HepG2 (cell line): Measurements from ENCODE around the gene THBS2. TPM values are rescaled to one million over a fixed set of nuclear protein-coding genes. Genes with fewer than 3 reads are reported as not detected.

Experiments used
- ATAC-seq: fragments of 200-7000 bp; cut with Tn5 transposase; 3 replicates; pipeline ENCODE4 v1.9.1; 2020; ENCODE audit warnings: mild to moderate bottlenecking, moderate library complexity
- BruUV-seq: library from RNA; stranded (reverse); fragments of 400-500 nt; replicated peaks from 2 replicates; lab custom pipeline; 2021; lab: Mats Ljungman, UMichigan
- CTCF ChIA-PET: fragments of 300-600 bp; formaldehyde crosslinking; extraction: SDS; loops from one replicate; lab custom pipeline; 2021; ENCODE audit warnings: low total read pairs, inconsistent platforms, low intra/inter-chr PET ratio; lab: Yijun Ruan, JAX
- POLR2A ChIA-PET: fragments of 350-600 bp; sonication (Branson Sonifier 250); formaldehyde crosslinking; loops from one replicate; lab custom pipeline; 2020; ENCODE audit warnings: antibody characterized with exemption, inconsistent platforms; lab: Yijun Ruan, JAX
- DNase-seq: peaks from one replicate; pipeline ENCODE4 v3.0.0-alpha.2; 2015; ENCODE audit warnings: low spot score
- FAIRE-seq: peaks from 3 replicates; lab custom pipeline; 2011; peaks lifted over from hg19 to GRCh38; lab: Jason Lieb, UNC
- H2AFZ ChIP-seq: one replicate; pipeline ENCODE4 v1.6.1; 2011; ENCODE audit warnings: low read length, inconsistent platforms
- H3K27ac ChIP-seq: fragments of 300-600 bp; 3 replicates; pipeline ENCODE4 v1.8.0; 2011; ENCODE audit warnings: mixed run types, mild to moderate bottlenecking, mixed read lengths, low read length, inconsistent platforms; ENCODE audit not compliant: insufficient read depth; ENCODE audit errors: extremely low read length
- H3K27me3 ChIP-seq, 2 experiments: fragments of 200-600 bp in 1 of 2; 2 replicates in 1 of 2; 3 replicates in 1 of 2; pipeline versions ENCODE4 v1.6.0 to v1.8.0; 2011; ENCODE audit warnings: low read length in 2 of 2, mild to moderate bottlenecking in 2 of 2, moderate library complexity in 2 of 2, inconsistent platforms in 1 of 2; ENCODE audit not compliant: insufficient read depth in 2 of 2, control insufficient read depth in 1 of 2
- H3K36me3 ChIP-seq, 2 experiments: fragments of 200-600 bp in 1 of 2; replicated peaks in 1 of 2; 2 replicates in 1 of 2; 3 replicates in 1 of 2; pipeline versions ENCODE4 v1.5.1 to v1.8.0; 2011; ENCODE audit warnings: low read length in 2 of 2, inconsistent platforms in 1 of 2; ENCODE audit not compliant: insufficient read depth in 2 of 2, control insufficient read depth in 1 of 2
- H3K4me1 ChIP-seq: 2 replicates; pipeline ENCODE4 v1.5.1; 2012; ENCODE audit warnings: low read length, inconsistent platforms; ENCODE audit not compliant: insufficient read depth
- H3K4me2 ChIP-seq: 2 replicates; pipeline ENCODE4 v1.6.0; 2011; ENCODE audit warnings: low read depth, low read length, inconsistent platforms
- H3K4me3 ChIP-seq, 3 experiments: fragments of 200-600 bp in 1 of 3; sonication (generic), shearing (Covaris generic) in 1 of 3; replicated peaks in 1 of 3; 2 replicates each; pipeline ENCODE4 v1.5.1; 2011 to 2016; ENCODE audit warnings: low read length in 3 of 3, inconsistent platforms in 2 of 3, low read depth in 2 of 3, mild to moderate bottlenecking in 2 of 3, control low read depth in 1 of 3, mixed read lengths in 1 of 3; ENCODE audit not compliant: insufficient read depth in 1 of 3
- H3K79me2 ChIP-seq: one replicate; pipeline ENCODE4 v1.6.1; 2011; ENCODE audit warnings: low read length, inconsistent platforms; ENCODE audit not compliant: insufficient read depth
- H3K9ac ChIP-seq: 2 replicates; pipeline ENCODE4 v1.6.0; 2011; ENCODE audit warnings: mild to moderate bottlenecking, low read depth, low read length, inconsistent platforms; ENCODE audit not compliant: insufficient read depth
- H3K9me3 ChIP-seq: 2 replicates; pipeline ENCODE4 v1.5.1; 2012; ENCODE audit warnings: mild to moderate bottlenecking, low read length
- H4K20me1 ChIP-seq: 2 replicates; pipeline ENCODE4 v1.6.0; 2011; ENCODE audit warnings: inconsistent platforms, mild to moderate bottlenecking, low read length, moderate library complexity; ENCODE audit not compliant: insufficient read depth
- ARID5B ChIP-seq: IDR thresholded peaks from 2 replicates; pipeline ENCODE4 v1.4.0; 2020; ENCODE audit warnings: mild to moderate bottlenecking, missing genetic modification reagents
- FOXP4 ChIP-seq: sonication (generic); formaldehyde crosslinking; IDR thresholded peaks from 2 replicates; pipeline ENCODE4 v1.4.0; 2020; ENCODE audit warnings: missing genetic modification reagents
- HDAC2 ChIP-seq: sonication (generic); formaldehyde crosslinking; IDR thresholded peaks from 2 replicates; pipeline ENCODE4 v1.4.0; 2020; ENCODE audit warnings: missing genetic modification reagents
- NBN ChIP-seq: fragments of 450-650 bp; conservative IDR thresholded peaks from 2 replicates; pipeline ENCODE4 v1.6.1; 2017
- RCOR2 ChIP-seq: IDR thresholded peaks from 2 replicates; pipeline ENCODE4 v1.6.1; 2016; ENCODE audit warnings: missing biosample characterization, missing genetic modification reagents
- SAP130 ChIP-seq: IDR thresholded peaks from 2 replicates; pipeline ENCODE4 v1.6.1; 2016; ENCODE audit warnings: low read depth
- SMAD3 ChIP-seq: sonication (generic); formaldehyde crosslinking; IDR thresholded peaks from 2 replicates; pipeline ENCODE4 v1.4.0; 2020; ENCODE audit warnings: missing genetic modification reagents
- TCF12 ChIP-seq, 2 experiments: fragments of 450-650 bp in 1 of 2; sonication (generic) in 1 of 2; formaldehyde crosslinking in 1 of 2; IDR thresholded peaks; 2 replicates each; pipeline versions ENCODE4 v1.6.1 to v1.8.0; 2017 to 2022; ENCODE audit warnings: antibody characterized with exemption in 1 of 2, mild to moderate bottlenecking in 1 of 2, missing genetic modification reagents in 1 of 2, moderate library complexity in 1 of 2
- ZBTB20 ChIP-seq: sonication (generic); formaldehyde crosslinking; IDR thresholded peaks from 2 replicates; pipeline ENCODE4 v1.8.1; 2023; ENCODE audit warnings: missing genetic modification reagents, low read depth, mild to moderate bottlenecking, borderline replicate concordance
- WGBS: methylation state at CpG from one replicate; pipeline ENCODE4 v1.1.6; 2017; ENCODE audit warnings: low lambda C conversion rate; 5-methylcytosine and 5-hydroxymethylcytosine counted together
- in situ Hi-C: cut with HindIII; loops from 2 replicates; pipeline ENCODE4 v1.10.0; 2017; ENCODE audit warnings: low pct_unique_long_range_greater_than_20kb; ENCODE audit not compliant: extremely low pct_ligation_motif_present
- intact Hi-C: fragments of 100-400 bp; cut with micrococcal nuclease; formaldehyde crosslinking; loops from one replicate; pipeline ENCODE4 v1.10.0; 2022; ENCODE audit not compliant: unreplicated experiment
- polyA plus RNA-seq, 8 experiments: library from polyadenylated mRNA; depleted of rRNA in 3 of 8; stranded (reverse) in 7 of 8; unstranded in 1 of 8; fragments of >200 nt; fragmentation: Illumina TruSeq in 4 of 8; extraction: Trizol in 4 of 8; gene quantifications; 2 replicates each; pipeline versions ENCODE4 v1.2.1 to v1.2.3, GENCODE V29; 2011 to 2016; ENCODE audit warnings: low read depth in 4 of 8, missing spikeins in 1 of 8, mixed read lengths in 1 of 8; ENCODE audit not compliant: insufficient read depth in 1 of 8
- total RNA-seq, 5 experiments: library from RNA; depleted of rRNA; stranded (reverse); fragments of >200 nt; fragmentation: Illumina TruSeq; extraction: Trizol; gene quantifications; 2 replicates each; pipeline ENCODE4 v1.2.3, GENCODE V29; 2016; ENCODE audit warnings: low read depth in 1 of 5
- TF ChIP-seq, protein P1 (sequence below): sonication (generic); formaldehyde crosslinking; IDR thresholded peaks from 2 replicates; pipeline ENCODE4 v1.4.0; 2020; ENCODE audit warnings: missing genetic modification reagents

Gene THBS2
- total and polyA plus RNA-seq, 2 of the 13 experiments (the other 11 are each of a cell fraction or from before 2014, with no cell fraction given) = 0.12 to 0.15 TPM

- no peaks in the 10 kb centered on the region for H3K9me3 ChIP-seq
- 41% methylated on average over 11 of the region's 11 CpGs for WGBS
- H2AFZ ChIP-seq = no peak overlapping the region
- H3K79me2 ChIP-seq = no peaks in the 10 kb centered on the region
- H3K27ac ChIP-seq = no peak overlapping the region
- in situ Hi-C loops = no loop called here
- ChIA-PET CTCF (no interaction called here), POLR2A (no interaction called here)
- H3K4me1 ChIP-seq = 0 out of 2 replicates have a peak, but pooled peaks cover 7% of the 10 kb centered on the region
- peaks cover 3 to 39% of the 10 kb centered on the region in 2 experiments; a peak in 4 of 5 replicates for H3K27me3 ChIP-seq
- DNase-seq (no peak), ATAC-seq (no peak), FAIRE-seq (no peak)
- no peak overlapping the region for H3K9ac ChIP-seq
- H3K36me3 ChIP-seq = no peaks in the 10 kb centered on the region
- H3K4me2 ChIP-seq = no peak overlapping the region
- intact Hi-C loops = no loop called here
- H4K20me1 ChIP-seq = no peaks in the 10 kb centered on the region
- BruUV-seq = no TSS peak
- no peak overlapping the region for H3K4me3 ChIP-seq
- TF ChIP-seq ZBTB20 (CRISPR knock-in tag) = no peak
- no peak for TF ChIP-seq SMAD3
- TF ChIP-seq TCF12 (IDR thresholded peaks at IDR 0.05) = no peak
- TF ChIP-seq TCF12 (CRISPR knock-in tag; IDR thresholded peaks at IDR 0.05) = no peak
- TF ChIP-seq ARID5B = no peak
- no peak for TF ChIP-seq SAP130 (CRISPR knock-in tag)
- no peak for TF ChIP-seq HDAC2 (CRISPR knock-in tag)
- no peak for TF ChIP-seq FOXP4 (CRISPR knock-in tag)
- no peak for TF ChIP-seq RCOR2 (CRISPR knock-in tag)
- TF ChIP-seq, protein P1, sequence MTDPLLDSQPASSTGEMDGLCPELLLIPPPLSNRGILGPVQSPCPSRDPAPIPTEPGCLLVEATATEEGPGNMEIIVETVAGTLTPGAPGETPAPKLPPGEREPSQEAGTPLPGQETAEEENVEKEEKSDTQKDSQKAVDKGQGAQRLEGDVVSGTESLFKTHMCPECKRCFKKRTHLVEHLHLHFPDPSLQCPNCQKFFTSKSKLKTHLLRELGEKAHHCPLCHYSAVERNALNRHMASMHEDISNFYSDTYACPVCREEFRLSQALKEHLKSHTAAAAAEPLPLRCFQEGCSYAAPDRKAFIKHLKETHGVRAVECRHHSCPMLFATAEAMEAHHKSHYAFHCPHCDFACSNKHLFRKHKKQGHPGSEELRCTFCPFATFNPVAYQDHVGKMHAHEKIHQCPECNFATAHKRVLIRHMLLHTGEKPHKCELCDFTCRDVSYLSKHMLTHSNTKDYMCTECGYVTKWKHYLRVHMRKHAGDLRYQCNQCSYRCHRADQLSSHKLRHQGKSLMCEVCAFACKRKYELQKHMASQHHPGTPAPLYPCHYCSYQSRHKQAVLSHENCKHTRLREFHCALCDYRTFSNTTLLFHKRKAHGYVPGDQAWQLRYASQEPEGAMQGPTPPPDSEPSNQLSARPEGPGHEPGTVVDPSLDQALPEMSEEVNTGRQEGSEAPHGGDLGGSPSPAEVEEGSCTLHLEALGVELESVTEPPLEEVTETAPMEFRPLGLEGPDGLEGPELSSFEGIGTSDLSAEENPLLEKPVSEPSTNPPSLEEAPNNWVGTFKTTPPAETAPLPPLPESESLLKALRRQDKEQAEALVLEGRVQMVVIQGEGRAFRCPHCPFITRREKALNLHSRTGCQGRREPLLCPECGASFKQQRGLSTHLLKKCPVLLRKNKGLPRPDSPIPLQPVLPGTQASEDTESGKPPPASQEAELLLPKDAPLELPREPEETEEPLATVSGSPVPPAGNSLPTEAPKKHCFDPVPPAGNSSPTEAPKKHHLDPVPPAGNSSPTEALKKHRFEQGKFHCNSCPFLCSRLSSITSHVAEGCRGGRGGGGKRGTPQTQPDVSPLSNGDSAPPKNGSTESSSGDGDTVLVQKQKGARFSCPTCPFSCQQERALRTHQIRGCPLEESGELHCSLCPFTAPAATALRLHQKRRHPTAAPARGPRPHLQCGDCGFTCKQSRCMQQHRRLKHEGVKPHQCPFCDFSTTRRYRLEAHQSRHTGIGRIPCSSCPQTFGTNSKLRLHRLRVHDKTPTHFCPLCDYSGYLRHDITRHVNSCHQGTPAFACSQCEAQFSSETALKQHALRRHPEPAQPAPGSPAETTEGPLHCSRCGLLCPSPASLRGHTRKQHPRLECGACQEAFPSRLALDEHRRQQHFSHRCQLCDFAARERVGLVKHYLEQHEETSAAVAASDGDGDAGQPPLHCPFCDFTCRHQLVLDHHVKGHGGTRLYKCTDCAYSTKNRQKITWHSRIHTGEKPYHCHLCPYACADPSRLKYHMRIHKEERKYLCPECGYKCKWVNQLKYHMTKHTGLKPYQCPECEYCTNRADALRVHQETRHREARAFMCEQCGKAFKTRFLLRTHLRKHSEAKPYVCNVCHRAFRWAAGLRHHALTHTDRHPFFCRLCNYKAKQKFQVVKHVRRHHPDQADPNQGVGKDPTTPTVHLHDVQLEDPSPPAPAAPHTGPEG = no peak
- TF ChIP-seq NBN = no peak
Observed at GRCh38 chr6:169243186-169243585, 10.5 kb downstream of the THBS2 start.
